ENCODE measurements around the gene MED9.

Gene MED9

DNA sequence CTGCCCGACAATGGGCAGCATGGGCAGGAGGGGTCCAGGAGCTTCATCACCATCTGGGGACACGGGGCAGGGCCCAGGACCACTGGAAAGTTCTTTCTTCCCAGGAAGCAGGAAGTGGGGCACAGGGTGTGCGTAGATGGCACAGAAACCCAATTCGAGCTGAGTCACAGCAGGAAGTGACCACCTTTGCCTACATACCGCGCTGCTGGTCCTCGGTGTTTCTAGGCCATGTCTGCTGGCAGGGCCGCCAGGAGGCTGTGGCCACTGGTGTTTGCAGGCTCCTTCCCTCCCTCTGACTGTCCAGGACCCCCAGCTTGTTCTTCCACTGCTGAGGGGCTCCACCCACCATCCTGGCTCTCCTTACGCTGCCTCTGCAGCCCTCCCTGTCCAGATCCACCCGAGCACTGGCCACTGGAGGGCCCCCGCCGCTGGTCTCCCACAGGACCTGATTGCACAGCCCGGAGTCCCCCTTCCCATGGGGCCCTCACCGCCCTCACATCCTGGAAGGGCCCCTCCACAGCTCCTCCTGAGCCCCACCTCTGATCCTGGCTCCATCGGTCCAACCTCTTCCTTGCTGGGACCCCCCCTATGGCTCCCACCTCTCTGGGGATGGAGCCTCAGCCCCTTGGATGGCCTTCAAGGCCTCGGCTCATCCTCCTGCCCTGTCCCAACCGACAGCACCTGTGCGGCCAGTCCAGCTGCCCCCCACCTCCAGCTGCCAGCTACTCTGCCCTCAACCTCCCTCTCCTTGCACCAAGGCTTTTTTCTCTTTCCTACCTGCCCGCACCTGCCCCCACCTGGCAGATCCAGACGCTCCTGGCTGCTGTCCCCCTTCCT lies 33.9 kb downstream of the MED9 start:
- DNase-seq (ENCODE audit: low read depth): peak; percentile 76
- no peak for TF ChIP-seq MYC (IDR thresholded peaks at IDR 0.05; ENCODE audit: low read depth, low read length)
- TF ChIP-seq, protein P1, sequence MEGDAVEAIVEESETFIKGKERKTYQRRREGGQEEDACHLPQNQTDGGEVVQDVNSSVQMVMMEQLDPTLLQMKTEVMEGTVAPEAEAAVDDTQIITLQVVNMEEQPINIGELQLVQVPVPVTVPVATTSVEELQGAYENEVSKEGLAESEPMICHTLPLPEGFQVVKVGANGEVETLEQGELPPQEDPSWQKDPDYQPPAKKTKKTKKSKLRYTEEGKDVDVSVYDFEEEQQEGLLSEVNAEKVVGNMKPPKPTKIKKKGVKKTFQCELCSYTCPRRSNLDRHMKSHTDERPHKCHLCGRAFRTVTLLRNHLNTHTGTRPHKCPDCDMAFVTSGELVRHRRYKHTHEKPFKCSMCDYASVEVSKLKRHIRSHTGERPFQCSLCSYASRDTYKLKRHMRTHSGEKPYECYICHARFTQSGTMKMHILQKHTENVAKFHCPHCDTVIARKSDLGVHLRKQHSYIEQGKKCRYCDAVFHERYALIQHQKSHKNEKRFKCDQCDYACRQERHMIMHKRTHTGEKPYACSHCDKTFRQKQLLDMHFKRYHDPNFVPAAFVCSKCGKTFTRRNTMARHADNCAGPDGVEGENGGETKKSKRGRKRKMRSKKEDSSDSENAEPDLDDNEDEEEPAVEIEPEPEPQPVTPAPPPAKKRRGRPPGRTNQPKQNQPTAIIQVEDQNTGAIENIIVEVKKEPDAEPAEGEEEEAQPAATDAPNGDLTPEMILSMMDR (IDR thresholded peaks at IDR 0.05; ENCODE audit: low read depth, low read length): no peak
- TF ChIP-seq, protein P2, sequence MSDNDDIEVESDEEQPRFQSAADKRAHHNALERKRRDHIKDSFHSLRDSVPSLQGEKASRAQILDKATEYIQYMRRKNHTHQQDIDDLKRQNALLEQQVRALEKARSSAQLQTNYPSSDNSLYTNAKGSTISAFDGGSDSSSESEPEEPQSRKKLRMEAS (IDR thresholded peaks at IDR 0.05; ENCODE audit: low read depth, low read length): no peak
- no peak for TF ChIP-seq POLR2A (IDR thresholded peaks at IDR 0.05; ENCODE audit: extremely low read depth, insufficient read length)
- peak overlapping the region; percentile 49 for H3K4me3 ChIP-seq (ENCODE audit: low read depth, low read length)

DNA sequence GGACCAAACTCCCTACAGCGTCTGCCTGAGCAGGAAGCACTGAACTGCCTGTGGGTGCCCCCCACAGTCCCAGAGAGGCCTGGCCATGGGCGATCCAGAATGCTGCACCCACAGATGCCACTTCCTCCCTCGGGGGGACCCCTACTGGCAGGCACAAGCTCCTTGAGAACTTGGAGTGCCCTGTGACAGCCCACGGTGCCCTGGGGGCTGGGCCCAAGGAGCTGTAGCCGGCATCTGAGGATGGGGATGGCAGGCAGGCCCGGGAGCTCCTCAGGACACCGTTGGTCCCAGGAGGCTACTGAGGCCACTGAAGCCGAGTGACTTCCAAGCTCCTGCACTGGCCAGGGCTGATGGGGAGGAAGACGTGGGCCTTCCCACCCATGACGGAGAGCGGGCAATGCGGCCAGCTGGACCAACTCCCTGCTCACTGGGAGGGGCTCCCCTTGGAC lies 34.5 kb downstream of the MED9 start:
- peak overlapping the region; percentile 49 for H3K4me3 ChIP-seq (ENCODE audit: low read depth, low read length)
- TF ChIP-seq POLR2A (IDR thresholded peaks at IDR 0.05; ENCODE audit: extremely low read depth, insufficient read length): no peak
- TF ChIP-seq, protein P1 (IDR thresholded peaks at IDR 0.05; ENCODE audit: low read depth, low read length): peak; percentile 53
- DNase-seq (ENCODE audit: low read depth): peak; percentile 93

DNA sequence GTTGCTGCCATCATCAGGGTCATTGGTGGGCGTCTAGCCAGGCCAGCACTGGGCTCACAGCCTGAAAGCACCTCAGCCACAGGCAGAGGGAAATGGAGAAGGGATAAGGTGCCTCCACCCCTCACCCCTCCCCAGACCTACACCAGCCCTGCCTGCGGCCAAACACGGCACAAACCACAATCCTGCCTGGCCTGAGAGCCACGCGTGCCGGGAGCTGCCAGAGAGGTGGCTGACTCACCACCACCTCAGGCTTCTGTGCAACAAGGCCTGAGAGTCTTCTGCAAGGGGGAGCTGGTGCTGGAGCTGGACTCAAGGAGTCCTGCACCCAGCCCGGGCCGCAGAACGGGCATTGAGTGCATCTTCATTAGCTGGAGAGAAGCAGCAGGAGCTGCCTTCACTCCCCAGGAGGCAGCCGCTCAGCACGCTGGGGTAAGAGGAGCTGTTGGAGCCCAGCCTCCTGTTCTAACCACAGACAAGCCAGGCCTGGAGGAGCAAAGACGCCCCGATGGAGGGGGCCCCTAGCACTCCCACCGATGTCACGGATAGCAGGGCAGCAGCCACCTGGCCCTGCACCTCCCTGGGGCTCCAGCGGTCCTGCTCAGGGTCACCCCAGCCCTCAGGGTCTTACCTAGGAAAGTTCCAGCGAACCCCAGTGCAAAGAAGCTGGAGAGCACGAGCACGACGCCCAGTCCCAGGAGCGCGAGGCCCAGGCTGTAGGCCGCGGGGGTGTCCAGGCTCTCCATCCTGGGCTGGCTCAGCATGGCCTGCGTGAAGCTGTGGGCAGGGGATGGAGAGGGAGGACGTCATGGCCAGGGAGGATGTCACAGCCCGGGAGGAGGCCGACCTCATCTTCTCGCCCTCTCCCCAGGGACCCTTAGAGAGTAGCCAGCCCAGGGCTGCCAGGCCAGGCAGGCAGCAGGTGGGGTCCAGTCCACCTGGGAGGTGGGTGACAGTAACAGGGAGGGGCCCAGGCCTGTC lies 35.4 kb downstream of the MED9 start:
- peak; percentile 100 for DNase-seq (ENCODE audit: low read depth)
- TF ChIP-seq, protein P2 (IDR thresholded peaks at IDR 0.05; ENCODE audit: low read depth, low read length): peak; percentile 82
- TF ChIP-seq MYC (IDR thresholded peaks at IDR 0.05; ENCODE audit: low read depth, low read length) (peak; percentile 90), POLR2A (IDR thresholded peaks at IDR 0.05; ENCODE audit: extremely low read depth, insufficient read length) (peak; percentile 15)
- TF ChIP-seq, protein P1 (IDR thresholded peaks at IDR 0.05; ENCODE audit: low read depth, low read length): no peak
- H3K4me3 ChIP-seq (ENCODE audit: low read depth, low read length): peak overlapping the region; percentile 11

DNA sequence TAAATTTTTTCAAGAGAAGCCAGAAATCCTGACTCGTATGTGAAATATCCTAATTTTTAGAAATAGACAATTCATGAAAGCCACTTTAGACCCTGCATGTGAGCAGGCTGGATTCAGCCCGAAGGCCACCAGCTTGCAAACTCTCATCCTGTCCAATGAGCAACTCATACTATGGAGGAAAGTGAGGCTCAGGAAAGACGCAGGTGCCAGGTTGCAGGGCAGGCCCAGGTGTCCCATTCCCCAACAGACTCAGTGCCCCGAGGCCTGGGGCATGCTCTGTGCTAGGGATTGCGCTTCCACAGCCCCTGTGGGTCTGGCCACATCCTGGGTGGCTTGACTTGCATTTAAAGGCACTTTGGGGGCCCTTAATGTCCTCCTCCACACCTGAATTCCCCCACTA lies 36.1 kb downstream of the MED9 start:
- no peak for TF ChIP-seq POLR2A (IDR thresholded peaks at IDR 0.05; ENCODE audit: extremely low read depth, insufficient read length)
- TF ChIP-seq, protein P2 (IDR thresholded peaks at IDR 0.05; ENCODE audit: low read depth, low read length): no peak
- TF ChIP-seq, protein P1 (IDR thresholded peaks at IDR 0.05; ENCODE audit: low read depth, low read length): no peak
- no peak for TF ChIP-seq MYC (IDR thresholded peaks at IDR 0.05; ENCODE audit: low read depth, low read length)
- peak overlapping the region; percentile 11 for H3K4me3 ChIP-seq (ENCODE audit: low read depth, low read length)
- DNase-seq (ENCODE audit: low read depth): no peak

DNA sequence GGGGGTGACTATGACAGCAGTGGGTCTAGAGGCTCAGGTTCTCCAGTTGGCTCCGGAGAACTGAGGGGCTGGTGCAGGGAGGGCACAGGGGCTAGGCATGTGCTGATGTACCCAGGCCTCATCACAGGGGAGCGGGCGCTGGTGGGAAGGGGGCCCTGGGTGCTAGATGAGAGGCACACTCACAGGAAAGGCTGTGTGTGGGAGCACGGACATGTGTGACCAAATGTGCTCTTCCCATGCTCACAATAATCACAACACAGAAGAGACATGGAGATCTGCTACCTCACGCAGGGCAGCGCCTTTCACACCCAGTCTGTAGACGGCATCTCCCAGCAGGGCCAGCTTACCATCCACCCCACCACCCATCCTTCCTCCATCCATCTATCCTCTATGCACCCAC lies 36.8 kb downstream of the MED9 start:
- TF ChIP-seq, protein P2 (IDR thresholded peaks at IDR 0.05; ENCODE audit: low read depth, low read length): no peak
- no peak for TF ChIP-seq POLR2A (IDR thresholded peaks at IDR 0.05; ENCODE audit: extremely low read depth, insufficient read length)
- no peak for TF ChIP-seq MYC (IDR thresholded peaks at IDR 0.05; ENCODE audit: low read depth, low read length)
- TF ChIP-seq, protein P1 (IDR thresholded peaks at IDR 0.05; ENCODE audit: low read depth, low read length): no peak
- DNase-seq (ENCODE audit: low read depth): no peak
- H3K4me3 ChIP-seq (ENCODE audit: low read depth, low read length): no peak overlapping the region
